ENCODE data around the gene WNT2.

Gene WNT2

DNA sequence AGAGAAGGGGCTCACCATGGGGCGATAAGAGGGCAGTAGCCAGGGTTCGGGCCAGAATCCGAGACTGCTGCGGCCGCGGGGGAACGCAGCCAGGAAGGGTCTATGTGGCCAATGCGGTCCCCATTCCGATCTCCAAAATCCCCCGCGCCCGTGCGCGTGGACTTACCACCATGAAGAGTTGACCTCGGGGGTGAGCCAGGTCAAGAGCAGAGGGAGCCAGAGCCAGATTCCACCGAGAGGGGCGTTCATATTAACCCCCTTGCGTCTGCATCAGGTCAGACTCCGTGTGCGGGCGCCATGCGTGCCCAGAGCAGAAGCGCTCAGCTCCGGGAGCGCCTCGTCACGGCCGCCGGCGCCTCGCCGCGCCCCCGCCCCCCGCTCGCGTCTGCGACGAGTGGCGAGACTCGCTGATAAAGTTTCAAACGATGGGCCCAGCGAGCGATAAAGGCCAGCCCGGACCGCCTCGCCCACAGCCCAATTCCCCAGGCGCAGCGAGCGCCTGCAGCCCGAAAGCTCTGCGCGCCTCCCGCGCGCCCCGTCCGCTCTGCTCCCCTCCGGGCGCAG is at the start of gene WNT2:
Gene WNT2 (minus strand): TSS at position 318 of the 564 bp plus-strand sequence. CDS start 69 bp downstream, at position 249.
- no peak for DNase-seq

DNA sequence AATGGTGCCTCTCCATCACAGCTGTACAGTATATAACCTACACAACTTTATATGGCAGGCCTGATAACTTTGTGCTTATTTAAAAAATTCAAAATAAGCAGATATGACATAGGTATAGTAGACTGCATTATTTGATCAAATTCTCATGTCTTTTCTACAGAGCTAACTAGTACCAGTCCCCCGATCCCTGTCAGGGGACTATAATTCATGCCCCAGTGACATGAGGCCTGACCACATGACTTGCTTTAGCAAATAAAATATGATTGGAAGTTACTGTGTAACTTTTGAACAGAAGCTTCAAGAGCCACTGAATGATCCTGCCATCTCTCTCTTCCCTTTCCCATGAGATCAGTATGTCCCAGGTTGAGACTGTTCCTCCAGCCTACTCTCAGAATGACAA is 49.2 kb upstream of the WNT2 start:
- no peak for DNase-seq

DNA sequence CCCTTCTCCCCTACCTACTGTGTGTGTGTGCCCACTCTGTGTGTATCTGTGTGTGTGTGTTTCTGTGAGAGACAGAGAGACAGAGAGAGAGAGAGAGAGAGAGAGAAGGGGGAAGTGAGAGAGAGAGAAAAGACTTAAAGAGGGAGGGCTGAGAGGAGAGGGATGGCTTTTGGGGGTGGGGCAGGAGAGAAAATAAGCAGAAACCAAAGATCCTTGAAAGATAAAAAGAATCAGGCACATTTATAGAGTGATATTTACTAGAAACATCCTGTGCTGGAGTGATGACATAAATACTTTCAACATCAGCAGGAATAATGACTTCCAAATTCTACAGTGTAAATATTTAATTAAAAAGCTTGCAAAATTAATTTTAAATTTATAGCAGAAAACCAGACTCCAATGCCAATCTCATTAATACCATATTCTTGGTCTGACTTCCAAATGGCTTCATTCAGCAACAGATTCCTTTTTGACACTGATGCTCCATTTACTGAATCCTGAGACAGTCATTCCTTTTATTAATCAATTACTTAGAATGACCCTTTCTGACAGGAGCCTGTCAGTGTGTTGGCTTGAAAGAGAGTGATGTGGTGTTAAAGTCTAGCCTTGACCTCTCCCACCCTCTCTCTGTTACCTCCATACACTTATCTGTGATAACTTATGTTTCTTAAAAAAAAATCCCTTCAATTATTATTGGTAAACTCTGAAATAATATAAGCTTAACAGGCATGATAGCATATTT is 41.7 kb upstream of the WNT2 start:
- DNase-seq = no peak

DNA sequence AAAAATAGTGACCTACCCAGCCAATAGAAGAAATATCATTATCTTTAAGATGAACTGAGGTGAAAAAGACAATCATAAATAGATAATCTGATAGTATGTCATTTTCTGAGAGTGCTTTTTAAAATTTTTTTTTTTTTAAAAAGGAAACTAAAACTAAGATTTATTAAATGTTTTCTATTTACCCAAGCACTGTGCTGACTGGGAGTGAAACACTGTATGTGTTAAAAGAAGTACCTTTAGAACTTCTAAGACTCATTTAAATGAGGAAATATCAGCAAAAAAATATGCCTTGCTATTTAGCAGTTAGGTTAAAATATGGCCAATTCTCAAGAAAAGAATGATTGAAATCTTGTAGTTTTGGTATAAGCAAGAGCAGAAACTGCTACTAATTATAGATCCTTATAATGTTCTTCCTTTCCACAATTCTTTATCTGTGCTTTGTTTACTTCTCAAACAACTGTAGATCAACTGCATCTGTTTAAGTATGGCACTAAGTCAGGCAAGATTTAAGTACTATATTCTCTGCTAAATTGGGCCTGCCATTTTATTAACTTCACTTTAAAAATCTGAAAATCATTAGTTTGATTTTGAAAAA is 39.5 kb upstream of the WNT2 start:
- DNase-seq = no peak

DNA sequence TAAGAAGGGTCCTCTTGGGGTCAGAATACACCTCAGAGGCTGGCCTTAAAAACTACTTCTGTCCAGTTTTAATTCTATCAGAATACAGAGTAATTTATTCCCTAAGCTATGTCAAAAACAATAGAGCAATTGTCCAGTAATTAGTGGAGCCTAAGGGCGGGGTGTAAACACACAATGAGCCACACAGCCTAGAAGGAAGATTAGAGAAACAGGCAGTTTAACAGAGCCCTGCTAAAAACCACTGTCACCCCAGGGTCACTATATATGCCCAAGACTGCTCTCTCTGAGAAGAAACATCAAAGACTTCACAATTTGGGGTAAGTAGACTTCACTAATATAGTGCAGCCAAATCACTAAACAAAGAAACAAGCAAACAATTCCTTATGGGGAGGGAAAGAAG is 27.2 kb upstream of the WNT2 start:
- no peak for DNase-seq

DNA sequence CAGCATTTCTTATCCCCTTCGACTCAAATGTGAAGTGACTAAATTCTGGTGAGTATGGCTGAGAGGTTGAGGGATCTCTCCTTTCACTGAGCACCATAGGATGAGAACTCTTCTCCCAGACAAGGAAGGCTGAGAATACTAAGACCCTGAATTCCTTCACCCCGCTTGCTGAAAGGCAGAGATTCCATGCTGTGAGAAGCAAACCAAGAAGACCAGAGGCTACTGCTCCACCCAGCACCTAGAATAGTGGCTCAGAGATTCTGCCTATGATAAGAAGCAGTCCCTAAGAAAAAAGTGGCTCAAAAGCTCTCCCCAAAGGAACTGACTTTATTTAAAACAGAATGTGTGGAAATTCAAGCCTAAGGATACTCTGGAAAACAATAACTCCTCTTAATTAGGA is 26.7 kb upstream of the WNT2 start:
- no peak for DNase-seq

DNA sequence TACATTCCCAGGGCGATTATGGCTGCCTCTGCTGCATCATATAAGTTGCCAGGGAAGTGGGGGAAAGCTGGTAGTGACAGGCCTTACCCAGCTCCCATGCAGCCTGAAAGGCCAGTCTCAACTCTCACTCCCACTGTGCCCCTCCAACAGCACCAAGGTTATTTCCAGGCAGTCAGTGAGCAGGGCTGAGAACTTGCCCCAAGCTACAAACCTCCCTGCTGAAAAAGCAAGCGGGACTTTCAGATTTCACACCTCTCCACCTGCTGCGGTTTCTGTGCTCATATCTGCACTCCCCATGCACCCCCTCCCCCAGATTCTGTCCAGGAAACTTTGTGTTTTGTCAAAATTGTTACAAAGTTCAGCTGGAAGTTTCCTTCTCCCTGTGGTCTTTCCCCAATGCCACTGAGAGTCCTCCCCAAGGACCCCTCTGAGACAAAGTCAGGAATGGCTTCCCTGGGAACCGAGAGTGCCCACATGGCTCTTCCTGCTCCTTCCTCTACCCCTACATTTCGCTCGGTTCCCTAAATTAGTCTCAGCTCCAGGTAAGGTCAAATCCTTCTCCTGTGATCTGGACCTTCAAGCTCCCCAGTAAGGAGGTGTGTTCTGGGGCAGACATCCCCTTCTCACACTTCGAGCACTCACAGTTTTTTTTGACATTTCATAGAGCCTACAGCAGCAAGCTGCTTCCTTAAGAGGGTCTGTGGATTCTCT is 25.3 kb upstream of the WNT2 start:
- no peak for DNase-seq

DNA sequence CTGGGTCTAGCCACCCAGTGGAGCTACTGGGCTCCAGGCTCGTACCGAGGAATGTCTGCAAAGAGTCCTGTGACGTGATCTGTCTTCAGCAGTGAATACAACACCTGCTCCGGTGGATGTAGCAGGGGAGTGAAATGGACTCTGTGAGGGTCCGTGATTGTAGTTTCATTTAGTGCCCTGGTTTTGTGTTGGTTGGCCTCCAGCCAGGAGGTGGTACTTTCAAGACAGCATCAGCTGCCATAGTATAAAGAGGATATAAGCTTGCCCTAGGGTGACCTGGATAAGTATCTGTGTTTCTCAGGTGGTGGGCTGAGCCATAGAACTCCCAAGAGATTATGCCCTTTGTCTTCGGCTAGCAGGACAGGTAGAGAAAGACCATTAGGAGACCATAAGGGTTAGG is 24.6 kb upstream of the WNT2 start:
- DNase-seq = no peak

DNA sequence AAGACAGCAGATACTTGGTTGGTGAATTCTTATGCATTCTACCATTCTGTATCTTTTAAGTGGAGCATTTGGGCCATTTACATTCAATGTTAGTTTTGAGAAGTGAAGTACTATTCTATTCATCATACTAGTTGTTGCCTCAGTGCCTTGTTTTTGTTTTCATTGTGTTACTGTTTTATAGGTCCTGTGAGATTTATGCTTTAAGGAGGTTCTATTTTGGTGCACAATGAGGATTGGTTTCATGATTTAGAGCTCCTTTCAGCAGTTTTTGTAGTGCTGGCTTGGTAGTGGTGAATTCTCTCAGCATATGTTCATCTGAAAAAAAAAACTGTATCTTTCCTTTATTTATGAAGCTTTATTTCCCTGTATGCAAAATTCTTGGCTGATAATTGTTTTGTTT is 23.3 kb upstream of the WNT2 start:
- no peak for DNase-seq

DNA sequence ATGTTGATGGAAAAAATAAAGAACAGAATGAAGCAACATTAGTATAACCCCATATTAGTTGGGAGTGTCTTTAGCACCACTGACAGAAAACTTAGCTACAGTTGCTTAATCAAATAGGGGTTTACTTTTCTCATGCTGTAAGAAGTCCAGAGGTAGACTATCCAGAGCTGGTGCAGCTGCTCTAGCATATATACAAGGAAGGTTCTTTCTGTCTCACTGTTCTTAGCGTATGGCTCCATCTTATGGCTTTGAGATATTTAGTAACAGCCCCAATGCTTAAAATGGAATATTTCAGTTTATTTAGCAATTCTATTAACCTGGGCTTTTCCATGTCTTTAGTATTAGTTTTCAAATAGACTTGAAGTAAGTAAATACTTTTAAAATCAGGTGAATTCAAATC is 15.2 kb upstream of the WNT2 start:
- DNase-seq = no peak

DNA sequence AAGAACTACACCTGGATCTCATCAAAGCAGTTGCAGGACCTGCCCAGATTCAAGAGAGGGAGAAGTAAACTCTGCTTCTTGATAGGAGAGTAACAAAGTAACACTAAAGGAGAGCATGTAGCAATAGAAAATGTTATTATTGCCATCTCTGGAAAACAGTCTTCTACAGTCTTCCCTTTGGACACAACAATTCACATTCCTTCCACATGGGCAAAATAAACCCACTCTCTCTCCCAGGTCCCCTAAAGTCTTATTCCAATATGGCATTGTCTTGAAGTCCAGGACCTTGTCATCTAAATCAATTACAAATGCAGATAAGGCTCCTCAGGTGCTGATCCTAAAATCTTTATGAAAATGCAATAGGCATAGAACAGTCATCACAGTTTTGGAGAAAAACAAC is 10.3 kb upstream of the WNT2 start:
- no peak for DNase-seq

DNA sequence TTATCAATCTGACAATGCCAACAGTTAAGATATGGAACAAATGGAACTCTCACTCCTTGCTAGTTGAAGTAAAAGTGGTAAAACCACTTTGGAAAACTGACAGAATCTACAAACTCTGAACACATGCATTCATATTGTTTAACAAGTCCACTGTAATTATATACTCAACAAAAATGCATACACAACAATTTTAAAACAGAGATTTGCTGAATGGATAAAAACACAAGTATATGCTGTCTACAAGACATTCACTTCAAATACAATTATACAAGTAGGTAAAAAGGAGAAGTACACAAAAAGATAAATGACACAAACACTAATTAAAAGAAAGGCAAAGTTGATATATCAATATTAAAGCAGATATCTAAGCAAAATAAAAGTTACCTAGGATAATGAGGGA is 9.2 kb upstream of the WNT2 start:
- DNase-seq = no peak

DNA sequence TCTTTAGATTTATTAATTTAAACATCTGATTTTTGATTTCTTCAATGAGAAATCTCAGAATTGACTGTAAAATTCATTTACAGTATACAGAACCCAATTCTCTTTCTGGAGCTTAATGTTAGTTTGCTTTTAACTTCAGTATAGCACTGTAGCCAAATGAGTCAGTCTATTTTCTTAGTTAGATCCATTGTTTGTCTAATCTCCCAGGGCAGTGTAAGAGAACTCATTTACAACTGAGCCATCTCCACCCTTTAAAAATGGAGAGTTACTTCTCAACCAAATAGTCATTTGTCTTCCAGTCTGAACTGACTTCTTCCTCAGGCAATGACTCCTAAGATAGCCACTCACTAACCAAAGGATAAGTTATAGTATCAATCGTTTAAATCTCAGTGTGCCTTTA is 3.0 kb upstream of the WNT2 start:
- no peak for DNase-seq

DNA sequence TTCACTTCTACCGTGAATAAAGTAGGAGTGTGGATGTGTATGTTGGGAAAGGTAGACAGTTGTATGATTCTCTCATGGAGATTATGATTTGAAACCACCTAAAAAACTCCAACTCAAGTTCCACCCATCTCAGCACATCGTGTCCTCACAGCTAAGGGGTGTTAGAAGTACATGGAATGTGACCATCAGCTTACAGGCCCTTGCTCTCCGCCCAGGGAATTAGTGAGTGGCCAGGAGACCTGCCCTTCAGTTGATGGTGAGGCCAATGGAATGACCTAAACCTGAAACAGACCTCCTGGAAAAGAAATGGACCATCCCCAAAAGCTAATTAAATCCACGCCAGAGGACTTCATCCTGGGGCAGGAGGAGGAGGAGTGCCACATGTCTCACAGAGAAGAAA is 2.1 kb upstream of the WNT2 start:
- no peak for DNase-seq

DNA sequence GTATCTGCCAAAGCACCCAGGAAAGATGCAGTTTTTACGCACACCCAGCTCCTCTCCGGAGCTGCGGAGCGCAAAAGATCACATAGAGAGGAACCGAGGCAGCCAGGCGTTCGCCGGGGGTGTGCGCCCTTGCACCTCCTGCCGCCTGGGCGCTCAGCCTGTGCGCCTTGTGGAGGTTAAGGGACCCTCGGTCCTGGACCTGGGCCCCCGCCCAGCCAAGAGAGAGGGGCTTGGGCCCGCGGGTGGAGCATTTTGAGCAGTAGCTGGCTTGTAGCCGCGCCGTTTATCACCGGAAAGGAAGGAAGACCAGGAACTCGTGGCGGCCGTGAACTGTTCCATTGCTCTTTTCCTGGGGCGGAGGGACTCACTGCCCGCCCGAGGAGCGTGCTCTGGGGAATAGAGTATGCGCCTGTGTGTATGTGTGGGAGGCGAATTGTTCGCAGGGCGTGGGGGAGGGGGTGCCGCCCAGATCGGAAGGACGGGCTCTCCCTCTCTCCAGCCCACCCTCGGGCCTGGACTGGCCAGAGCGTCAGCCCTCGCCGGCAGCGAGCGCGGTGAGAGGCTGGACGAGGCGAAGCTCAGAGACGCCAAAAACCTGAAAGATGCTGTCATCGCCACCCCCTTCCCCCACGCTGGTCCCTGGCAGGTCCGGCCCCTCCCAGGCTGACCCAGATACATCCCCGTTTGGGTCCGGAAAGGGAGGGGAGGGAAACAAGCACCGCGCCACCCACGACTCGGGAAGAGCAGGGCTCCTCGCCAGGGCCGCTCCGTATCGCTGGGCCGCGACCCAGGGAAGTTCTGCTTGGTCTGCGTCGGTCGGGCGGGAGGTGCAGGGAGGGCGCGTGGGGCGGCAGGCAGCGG is 1.2 kb upstream of the WNT2 start:
- no peak for DNase-seq

DNA sequence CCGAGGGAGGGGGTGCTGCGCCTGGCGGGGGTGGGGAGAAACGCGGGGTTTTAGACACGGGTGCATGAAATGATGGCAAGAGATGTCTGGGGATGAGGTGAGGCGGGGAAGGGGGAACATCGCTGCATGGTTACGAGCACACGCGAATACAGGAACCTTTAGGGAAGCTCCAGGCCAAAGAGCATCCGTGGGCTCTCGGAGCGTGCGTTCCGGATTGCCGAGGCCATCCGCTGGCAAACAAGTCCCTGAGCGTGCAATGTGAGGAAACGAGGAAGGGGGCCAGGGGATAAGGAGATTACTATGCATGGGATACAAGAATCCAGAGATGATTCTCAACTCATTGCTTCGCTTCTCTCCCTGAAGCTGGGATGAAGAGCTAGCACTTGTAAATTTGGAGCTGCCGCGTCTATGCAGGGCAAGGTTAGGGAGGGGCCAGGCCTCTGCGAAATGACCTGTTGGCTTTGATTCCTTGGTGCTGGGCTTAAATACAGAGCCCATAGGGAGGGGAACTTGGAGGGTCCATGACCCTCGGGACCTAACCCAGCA is 520 bp upstream of the WNT2 start:
- DNase-seq = no peak

DNA sequence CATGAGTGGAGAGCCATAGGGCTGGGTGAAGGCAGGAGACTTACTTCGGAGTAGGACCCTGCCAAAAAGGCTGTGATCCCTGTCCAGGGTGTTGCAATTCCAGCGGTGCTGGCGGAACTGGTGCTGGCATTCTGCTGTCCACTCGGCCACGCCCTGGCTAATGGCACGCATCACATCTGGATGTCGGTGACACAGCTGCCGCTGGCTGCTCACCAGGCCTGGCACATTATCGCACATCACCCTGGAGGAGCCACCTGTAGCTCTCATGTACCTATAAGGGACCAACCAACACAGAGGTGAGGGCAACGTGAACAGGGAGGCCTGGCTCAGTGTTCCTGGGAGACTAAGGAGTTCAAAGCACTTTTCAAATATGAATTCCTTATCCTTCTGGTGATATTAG is 2.3 kb downstream of the WNT2 start:
- no peak for DNase-seq

DNA sequence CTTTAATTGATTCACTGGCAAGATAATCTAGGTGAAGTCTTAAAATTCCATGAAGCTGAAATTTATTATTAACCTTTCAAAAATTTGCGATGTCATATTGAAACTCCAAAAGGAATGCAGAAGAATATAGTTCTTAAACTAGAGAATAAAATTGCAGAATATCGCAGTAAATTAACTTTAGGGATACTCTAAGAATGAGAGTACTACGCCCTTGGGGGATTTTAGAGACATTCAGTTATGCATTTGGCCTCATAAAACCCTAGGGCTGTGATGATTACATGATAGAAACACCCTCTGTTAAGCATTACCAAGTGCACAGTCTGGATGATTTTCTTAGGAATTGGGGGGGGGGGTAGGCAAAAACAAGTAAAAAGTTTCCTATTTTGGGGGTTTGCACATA is 3.7 kb downstream of the WNT2 start:
- DNase-seq = no peak

DNA sequence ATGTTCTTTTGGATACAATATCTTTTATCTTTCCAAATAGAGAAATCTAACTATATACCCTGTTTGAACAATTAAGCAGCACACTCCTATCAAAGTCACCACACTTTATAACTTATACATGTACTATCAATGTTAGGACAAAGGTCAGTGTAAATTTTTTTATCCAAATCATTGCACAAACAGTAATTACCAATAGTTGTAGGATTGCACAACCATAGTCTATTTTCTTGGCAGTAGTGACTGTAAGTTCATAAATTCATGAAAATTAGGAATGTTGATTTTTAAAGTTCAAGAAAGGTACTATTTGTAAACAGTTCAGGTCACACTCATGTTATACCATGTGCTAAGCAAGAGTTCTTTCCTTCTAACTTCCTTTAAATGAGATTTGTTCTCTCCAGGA is 9.3 kb downstream of the WNT2 start:
- no peak for DNase-seq

DNA sequence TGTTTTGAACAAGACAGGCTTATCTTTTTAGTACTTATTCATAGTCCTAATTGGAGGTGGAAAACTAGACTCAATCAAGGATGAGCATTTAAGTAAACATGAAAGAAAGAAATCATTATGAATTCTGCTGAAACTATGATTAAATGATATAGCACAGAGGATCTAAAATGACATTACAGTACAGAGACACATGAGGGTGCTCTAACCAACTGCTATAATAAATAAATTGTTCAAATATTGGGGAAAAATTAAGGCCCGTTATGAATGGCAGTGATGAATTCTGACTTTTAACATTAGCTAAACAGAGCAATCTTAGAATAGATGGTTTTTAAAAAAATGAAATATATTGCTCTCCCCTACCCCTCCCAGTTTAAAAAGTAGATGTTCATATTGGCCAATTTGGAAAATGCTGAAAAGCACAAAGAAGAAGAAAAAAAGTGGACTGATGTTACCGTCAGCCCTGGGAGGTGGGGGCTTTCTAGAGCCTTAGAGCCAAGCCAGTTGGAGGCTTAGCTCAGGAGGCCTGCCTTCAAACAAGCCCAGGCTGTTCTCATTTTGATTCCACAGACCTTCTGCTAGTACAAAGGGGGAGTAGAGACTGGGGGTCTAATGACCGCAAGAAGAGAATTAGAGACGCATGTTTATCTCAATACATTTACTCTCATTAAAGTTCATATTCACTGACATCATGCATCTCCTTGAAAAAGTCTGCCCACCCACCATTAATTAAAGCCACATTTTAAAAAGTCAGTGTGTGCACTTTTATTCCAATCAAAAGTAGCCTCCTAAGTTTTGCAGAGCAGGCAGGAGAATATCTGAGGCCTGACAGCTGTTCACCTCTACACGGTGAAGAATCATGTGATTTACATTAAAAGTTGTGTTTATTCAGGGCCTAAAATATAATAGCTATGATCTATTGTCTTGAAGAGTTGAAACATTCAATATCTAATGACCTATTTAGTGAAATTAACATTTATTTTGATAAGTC is 10.0 kb downstream of the WNT2 start:
- no peak for DNase-seq

DNA sequence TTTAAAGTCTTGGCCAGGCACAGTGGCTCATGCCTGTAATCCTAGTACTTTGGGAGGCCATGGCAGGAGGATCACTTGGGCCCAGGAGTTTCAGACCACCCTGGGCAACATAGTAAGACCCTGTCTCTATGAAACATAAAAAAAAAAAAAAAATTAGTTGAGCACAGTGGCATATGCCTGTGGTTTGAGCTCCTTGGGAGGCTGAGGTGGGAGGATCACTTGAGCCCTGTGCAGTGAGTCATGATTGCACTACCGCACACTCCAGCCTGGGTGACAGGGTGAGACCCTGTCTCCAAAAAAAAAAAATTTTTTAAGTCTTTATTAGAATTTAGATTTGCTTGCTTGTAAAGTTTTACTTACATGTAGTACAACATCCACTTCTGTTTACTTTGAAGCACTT is 14.0 kb downstream of the WNT2 start:
- DNase-seq = no peak

Data from CD4-positive, alpha-beta T cell treated with Interleukin-6 for 4 hours (primary cell).